Suppressor macrophage treated with lipopolysaccharide for 1 hour (primary cell): Measurements from ENCODE around the gene ENTPD1.
"Not testable (repeated sequence)": the region's sequence is repeated elsewhere in the genome, so short reads cannot be mapped to it uniquely, and the experiment has no call there.

ENCODE experiments used
- DNase-seq, 3 donors: peaks; one replicate each; pipeline ENCODE4 v3.0.0-alpha.2; 2020 to 2022

The ENTPD1 gene

GRCh38 chr10:95759233-95759826, 3.4 kb downstream of the ENTPD1 start:
- DNase-seq, result no peak

- DNase-seq, result no peak
These were observed 6.1 kb downstream of the ENTPD1 start for GRCh38 chr10:95761939-95762492.

GRCh38 chr10:95767884-95768556, 12.1 kb downstream of the ENTPD1 start:
- DNase-seq, result peak; percentile 88 to 96 (median 94)

GRCh38 chr10:95770084-95770720, 14.2 kb downstream of the ENTPD1 start:
- no peak for DNase-seq

GRCh38 chr10:95773454-95773853, 17.5 kb downstream of the ENTPD1 start:
- DNase-seq, result not testable (repeated sequence)

- not testable (repeated sequence) for DNase-seq
These were observed 21.7 kb downstream of the ENTPD1 start for GRCh38 chr10:95777638-95778037.

- peak; percentile 36 to 55 (median 43) for DNase-seq
These were observed 26.4 kb downstream of the ENTPD1 start for GRCh38 chr10:95782318-95782717.

GRCh38 chr10:95783741-95784140, 27.8 kb downstream of the ENTPD1 start:
- peak in 1 of 3 donors; percentile 31 for DNase-seq

- DNase-seq, result peak in 2 of 3 donors; percentile 49 to 55
These were observed 28.4 kb downstream of the ENTPD1 start for GRCh38 chr10:95784279-95784913.

GRCh38 chr10:95785317-95785716, 29.4 kb downstream of the ENTPD1 start:
- no peak for DNase-seq

- no peak for DNase-seq
These were observed 30.1 kb downstream of the ENTPD1 start for GRCh38 chr10:95785942-95786669.

GRCh38 chr10:95787447-95787846, 31.5 kb downstream of the ENTPD1 start:
- DNase-seq, result no peak

- DNase-seq, result no peak
These were observed 32.9 kb downstream of the ENTPD1 start for GRCh38 chr10:95788830-95789229.

- DNase-seq, result peak; percentile 54 to 78 (median 68)
These were observed 33.9 kb downstream of the ENTPD1 start for GRCh38 chr10:95789902-95790301.

- no peak for DNase-seq
These were observed 35.0 kb downstream of the ENTPD1 start for GRCh38 chr10:95790982-95791381.

- no peak for DNase-seq
These were observed 35.5 kb downstream of the ENTPD1 start for GRCh38 chr10:95791425-95791979.

GRCh38 chr10:95792211-95792780, 36.3 kb downstream of the ENTPD1 start:
- peak; percentile 24 to 59 (median 44) for DNase-seq

- DNase-seq, result peak; percentile 52 to 77 (median 67)
These were observed 36.9 kb downstream of the ENTPD1 start for GRCh38 chr10:95792874-95793285.

- DNase-seq, result peak; percentile 71 to 79 (median 74)
These were observed 37.6 kb downstream of the ENTPD1 start for GRCh38 chr10:95793401-95794045.

- DNase-seq, result no peak
These were observed 38.2 kb downstream of the ENTPD1 start for GRCh38 chr10:95794195-95794594.

- DNase-seq, result no peak
These were observed 39.6 kb downstream of the ENTPD1 start for GRCh38 chr10:95795602-95796001.
